Measurements from ENCODE around the gene HFE.

HFE gene

DNA sequence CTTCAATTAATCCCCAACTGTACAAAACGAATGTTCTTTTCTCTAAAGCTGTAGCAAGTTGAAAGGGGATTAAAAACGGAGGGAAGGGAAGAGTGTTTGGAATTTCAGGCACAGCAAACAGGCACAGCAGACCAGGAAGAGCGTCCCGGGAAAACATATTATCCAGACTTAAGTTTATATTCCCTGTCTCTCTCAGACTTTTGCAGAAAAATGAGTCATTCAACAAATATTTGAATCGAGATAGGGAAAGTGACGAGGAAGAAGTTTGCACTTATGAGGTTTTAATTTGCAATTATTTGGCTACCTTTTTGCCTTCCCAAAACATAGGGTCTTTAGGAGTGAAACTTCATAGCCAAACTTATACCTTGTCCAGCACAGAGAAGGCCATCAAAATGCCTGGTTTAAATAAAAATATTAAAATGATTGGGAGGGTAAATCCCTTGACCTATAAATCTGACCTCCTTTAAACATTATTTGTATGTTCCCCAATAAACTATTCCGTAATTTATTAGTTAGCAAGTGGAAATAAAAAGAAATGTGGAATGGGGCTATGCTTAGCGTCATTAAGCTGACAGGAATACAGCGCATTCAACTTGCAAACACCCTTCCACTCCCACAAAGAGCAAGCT, 16.0 kb downstream of the HFE start:
- Histone ChIP-seq H3K27me3 (ENCODE audit: control insufficient read depth, insufficient read depth, low read length) (no peaks in the 10 kb centered on the region), H3K4me1 (ENCODE audit: control insufficient read depth, insufficient read depth, low read length) (peaks cover 12% of the 10 kb centered on the region), H3K4me3 (ENCODE audit: low read length) (peak overlapping the region; percentile 77), H3K4me2 (ENCODE audit: low read length) (peak overlapping the region; percentile 94), H3K9me3 (replicated peaks; ENCODE audit: low read length) (no peaks in the 10 kb centered on the region), H3K36me3 (ENCODE audit: insufficient read depth, low read length) (no peaks in the 10 kb centered on the region), H3K9ac (ENCODE audit: low read depth, low read length) (peak overlapping the region; percentile 72)

DNA sequence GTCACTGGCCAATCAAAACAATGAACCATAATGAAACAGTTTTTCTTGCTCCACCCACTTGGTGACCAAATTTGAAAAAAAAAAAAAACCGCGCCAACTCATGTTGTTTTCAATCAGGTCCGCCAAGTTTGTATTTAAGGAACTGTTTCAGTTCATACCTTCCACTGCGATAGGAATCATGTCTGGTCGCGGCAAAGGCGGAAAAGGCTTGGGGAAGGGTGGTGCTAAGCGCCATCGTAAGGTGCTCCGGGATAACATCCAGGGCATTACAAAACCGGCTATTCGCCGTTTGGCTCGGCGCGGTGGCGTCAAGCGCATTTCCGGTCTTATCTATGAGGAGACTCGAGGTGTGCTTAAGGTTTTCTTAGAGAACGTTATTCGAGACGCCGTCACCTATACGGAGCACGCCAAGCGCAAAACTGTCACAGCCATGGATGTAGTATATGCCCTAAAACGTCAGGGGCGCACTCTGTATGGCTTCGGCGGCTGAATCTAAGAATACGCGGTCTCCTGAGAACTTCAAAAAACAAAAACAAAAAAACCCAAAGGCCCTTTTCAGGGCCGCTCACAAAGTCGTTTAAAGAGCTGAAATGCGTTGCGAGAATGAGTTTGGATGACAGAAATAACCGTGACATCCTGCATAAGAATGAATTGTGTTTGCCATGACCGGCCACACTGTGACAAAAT, 16.7 kb downstream of the HFE start:
- Histone ChIP-seq H3K9me3 (replicated peaks; ENCODE audit: low read length) (no peaks in the 10 kb centered on the region), H3K4me2 (ENCODE audit: low read length) (peak overlapping the region; percentile 94), H3K4me1 (ENCODE audit: control insufficient read depth, insufficient read depth, low read length) (peaks cover 12% of the 10 kb centered on the region), H3K36me3 (ENCODE audit: insufficient read depth, low read length) (no peaks in the 10 kb centered on the region), H3K9ac (ENCODE audit: low read depth, low read length) (peak overlapping the region; percentile 72), H3K27me3 (ENCODE audit: control insufficient read depth, insufficient read depth, low read length) (no peaks in the 10 kb centered on the region), H3K4me3 (ENCODE audit: low read length) (peak overlapping the region; percentile 77)

DNA sequence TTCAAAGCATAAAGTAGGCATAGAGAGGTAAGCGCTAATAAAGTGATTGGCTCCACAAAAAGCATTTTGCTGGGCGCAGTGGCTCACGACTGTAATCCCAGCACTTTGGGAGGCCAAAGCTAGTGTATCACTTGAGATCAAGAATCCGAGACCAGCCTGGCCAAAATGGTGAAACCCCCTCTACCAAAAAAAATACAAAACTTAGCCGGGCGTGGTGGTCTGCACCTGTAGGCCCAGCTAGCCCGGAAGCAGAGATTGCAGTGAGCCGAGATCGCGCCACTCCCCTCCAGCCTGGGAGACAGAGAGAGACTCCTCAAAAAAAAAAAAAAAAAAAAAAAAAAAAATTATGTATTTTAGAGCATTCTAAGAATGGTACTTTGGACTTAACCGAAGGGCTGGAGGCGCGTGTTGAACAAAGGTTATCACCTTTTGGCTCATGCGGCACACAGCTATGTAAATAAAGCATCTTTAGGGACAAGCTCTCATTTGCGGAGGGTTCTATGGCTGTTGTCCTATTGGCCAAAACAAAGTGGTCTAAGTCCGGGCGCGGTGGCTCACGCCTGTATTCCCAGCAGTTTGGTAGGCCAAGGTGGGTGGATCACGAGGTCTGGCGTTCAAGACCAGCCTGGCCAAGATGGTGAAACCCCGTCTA, 17.4 kb downstream of the HFE start:
- peak overlapping the region; percentile 77 for H3K4me3 ChIP-seq (ENCODE audit: low read length)
- no peaks in the 10 kb centered on the region for H3K36me3 ChIP-seq (ENCODE audit: insufficient read depth, low read length)
- peak overlapping the region; percentile 94 for H3K4me2 ChIP-seq (ENCODE audit: low read length)
- H3K4me1 ChIP-seq (ENCODE audit: control insufficient read depth, insufficient read depth, low read length): peaks cover 12% of the 10 kb centered on the region
- H3K27me3 ChIP-seq (ENCODE audit: control insufficient read depth, insufficient read depth, low read length): no peaks in the 10 kb centered on the region
- H3K9ac ChIP-seq (ENCODE audit: low read depth, low read length): peak overlapping the region; percentile 72
- H3K9me3 ChIP-seq (replicated peaks; ENCODE audit: low read length): no peaks in the 10 kb centered on the region

DNA sequence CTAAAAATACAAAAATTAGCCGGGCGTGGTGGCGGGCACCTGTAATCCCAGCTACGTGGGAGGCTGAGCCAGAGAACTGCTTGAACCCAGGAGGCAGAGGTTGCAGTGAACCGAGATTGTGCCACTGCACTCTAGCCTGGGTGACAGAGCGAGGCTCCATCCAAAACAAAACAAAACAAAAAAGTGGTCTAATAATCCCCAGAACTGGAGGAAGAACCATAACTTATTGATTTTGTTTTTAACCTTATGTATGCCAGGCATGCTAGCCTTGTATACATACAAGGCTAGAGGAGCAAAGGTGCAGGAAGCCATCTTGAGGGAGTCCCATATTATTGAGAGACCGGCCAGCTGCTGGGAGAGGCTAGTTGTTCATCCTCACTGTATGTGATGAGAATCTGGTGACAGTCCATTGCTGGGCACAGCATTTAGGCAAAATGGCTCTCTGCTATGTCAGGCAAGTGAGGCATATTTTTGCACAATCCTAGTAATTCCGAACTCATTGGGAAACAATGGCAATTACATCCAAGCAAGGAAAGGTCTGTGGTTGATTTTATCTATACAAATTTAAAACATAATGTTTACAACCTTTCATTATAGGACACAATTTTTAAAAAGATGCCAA, 18.0 kb downstream of the HFE start:
- no peak overlapping the region for H3K4me2 ChIP-seq (ENCODE audit: low read length)
- no peak overlapping the region for H3K4me3 ChIP-seq (ENCODE audit: low read length)
- H3K36me3 ChIP-seq (ENCODE audit: insufficient read depth, low read length): no peaks in the 10 kb centered on the region
- H3K4me1 ChIP-seq (ENCODE audit: control insufficient read depth, insufficient read depth, low read length): peaks cover 12% of the 10 kb centered on the region
- no peaks in the 10 kb centered on the region for H3K9me3 ChIP-seq (replicated peaks; ENCODE audit: low read length)
- H3K9ac ChIP-seq (ENCODE audit: low read depth, low read length): no peak overlapping the region
- no peaks in the 10 kb centered on the region for H3K27me3 ChIP-seq (ENCODE audit: control insufficient read depth, insufficient read depth, low read length)

DNA sequence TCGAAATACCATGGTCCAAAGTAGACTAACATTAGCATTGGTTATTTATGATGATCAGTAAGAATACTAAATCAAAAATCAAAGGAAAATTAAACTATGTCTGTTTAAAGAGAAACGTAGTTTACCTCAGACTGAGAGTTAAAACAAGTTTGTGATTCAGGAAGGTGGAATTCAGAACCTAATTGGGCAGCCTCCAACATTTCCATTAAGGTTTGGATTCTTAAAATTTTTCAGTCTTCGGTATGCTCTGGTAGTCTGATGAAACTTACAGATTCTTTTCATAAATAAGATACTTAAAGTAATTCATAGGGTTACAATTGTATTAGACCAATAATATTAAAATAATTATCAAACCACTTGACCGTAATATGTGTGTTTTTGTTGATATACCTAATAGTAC, 18.6 kb downstream of the HFE start:
- no peaks in the 10 kb centered on the region for H3K9me3 ChIP-seq (replicated peaks; ENCODE audit: low read length)
- no peak overlapping the region for H3K9ac ChIP-seq (ENCODE audit: low read depth, low read length)
- no peaks in the 10 kb centered on the region for H3K27me3 ChIP-seq (ENCODE audit: control insufficient read depth, insufficient read depth, low read length)
- H3K4me3 ChIP-seq (ENCODE audit: low read length): no peak overlapping the region
- H3K36me3 ChIP-seq (ENCODE audit: insufficient read depth, low read length): no peaks in the 10 kb centered on the region
- H3K4me2 ChIP-seq (ENCODE audit: low read length): no peak overlapping the region
- peaks cover 12% of the 10 kb centered on the region for H3K4me1 ChIP-seq (ENCODE audit: control insufficient read depth, insufficient read depth, low read length)

DNA sequence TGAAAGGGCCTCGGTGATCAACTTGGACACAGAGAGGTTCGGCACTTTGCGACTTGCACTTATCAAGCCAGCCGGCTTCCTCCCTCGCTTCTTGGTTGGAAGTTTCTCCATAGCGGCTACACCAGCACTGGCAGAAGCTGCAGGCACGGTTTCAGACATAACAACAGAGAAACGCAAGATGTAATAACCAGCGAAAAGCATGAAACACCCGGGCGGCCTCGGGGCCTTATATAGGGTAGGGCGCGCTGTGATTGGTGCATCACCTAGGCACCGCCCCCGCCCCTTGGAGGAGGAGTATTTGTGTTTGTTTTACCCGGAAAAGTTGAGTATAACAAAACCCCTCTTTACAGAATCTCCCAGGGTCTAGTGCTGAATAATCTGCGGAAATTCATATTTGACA, 20.7 kb downstream of the HFE start:
- Histone ChIP-seq H3K27me3 (ENCODE audit: control insufficient read depth, insufficient read depth, low read length) (no peaks in the 10 kb centered on the region), H3K4me3 (ENCODE audit: low read length) (no peak overlapping the region), H3K9me3 (replicated peaks; ENCODE audit: low read length) (no peaks in the 10 kb centered on the region), H3K9ac (ENCODE audit: low read depth, low read length) (no peak overlapping the region), H3K36me3 (ENCODE audit: insufficient read depth, low read length) (no peaks in the 10 kb centered on the region), H3K4me2 (ENCODE audit: low read length) (no peak overlapping the region), H3K4me1 (ENCODE audit: control insufficient read depth, insufficient read depth, low read length) (peaks cover 9% of the 10 kb centered on the region)

DNA sequence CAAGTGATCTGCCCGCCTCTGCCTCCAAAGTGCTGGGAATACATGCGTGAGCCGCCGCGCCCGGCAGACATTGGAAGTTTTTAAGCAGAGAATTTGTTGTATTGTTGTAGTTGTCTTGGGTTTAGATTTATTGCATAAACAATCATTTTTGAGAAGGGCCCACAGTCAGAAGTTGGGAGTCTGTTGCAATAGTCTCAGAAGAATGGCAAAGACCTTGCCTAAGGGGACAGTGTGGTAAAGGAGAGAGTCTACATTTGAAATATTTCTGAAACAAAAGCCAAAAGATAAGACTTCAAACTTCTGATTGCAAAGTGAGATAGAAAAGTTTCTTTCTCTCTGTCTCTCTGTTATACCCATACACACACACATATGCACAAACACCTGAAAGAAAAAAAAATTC, 22.5 kb downstream of the HFE start:
- Histone ChIP-seq H3K9ac (ENCODE audit: low read depth, low read length) (no peak overlapping the region), H3K27me3 (ENCODE audit: control insufficient read depth, insufficient read depth, low read length) (no peaks in the 10 kb centered on the region), H3K36me3 (ENCODE audit: insufficient read depth, low read length) (no peaks in the 10 kb centered on the region), H3K4me3 (ENCODE audit: low read length) (no peak overlapping the region), H3K4me1 (ENCODE audit: control insufficient read depth, insufficient read depth, low read length) (no peaks in the 10 kb centered on the region), H3K4me2 (ENCODE audit: low read length) (no peak overlapping the region), H3K9me3 (replicated peaks; ENCODE audit: low read length) (no peaks in the 10 kb centered on the region)

DNA sequence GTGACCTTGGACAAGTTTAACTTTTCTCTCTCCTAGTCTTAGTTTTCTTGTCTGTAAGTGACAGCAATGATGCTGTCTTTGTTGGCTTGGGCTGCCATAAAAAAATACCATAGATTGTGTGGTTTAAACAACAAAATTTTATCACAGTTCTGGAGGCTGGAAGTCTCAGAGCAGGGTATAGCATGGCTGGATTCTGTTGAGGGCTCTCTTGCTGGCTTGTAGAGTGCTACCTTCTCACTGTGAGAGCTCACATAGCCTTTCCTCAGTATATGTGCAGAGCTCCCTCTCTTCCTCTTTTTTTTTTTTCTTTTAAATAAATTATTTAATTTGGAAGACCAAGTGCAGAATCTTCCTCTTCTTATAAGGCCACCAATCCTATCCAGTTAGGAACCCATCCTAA, 26.3 kb downstream of the HFE start:
- H3K27me3 ChIP-seq (ENCODE audit: control insufficient read depth, insufficient read depth, low read length): no peaks in the 10 kb centered on the region
- H3K36me3 ChIP-seq (ENCODE audit: insufficient read depth, low read length): no peaks in the 10 kb centered on the region
- H3K4me1 ChIP-seq (ENCODE audit: control insufficient read depth, insufficient read depth, low read length): no peaks in the 10 kb centered on the region
- no peak overlapping the region for H3K9ac ChIP-seq (ENCODE audit: low read depth, low read length)
- no peaks in the 10 kb centered on the region for H3K9me3 ChIP-seq (replicated peaks; ENCODE audit: low read length)
- H3K4me3 ChIP-seq (ENCODE audit: low read length): no peak overlapping the region
- no peak overlapping the region for H3K4me2 ChIP-seq (ENCODE audit: low read length)

DNA sequence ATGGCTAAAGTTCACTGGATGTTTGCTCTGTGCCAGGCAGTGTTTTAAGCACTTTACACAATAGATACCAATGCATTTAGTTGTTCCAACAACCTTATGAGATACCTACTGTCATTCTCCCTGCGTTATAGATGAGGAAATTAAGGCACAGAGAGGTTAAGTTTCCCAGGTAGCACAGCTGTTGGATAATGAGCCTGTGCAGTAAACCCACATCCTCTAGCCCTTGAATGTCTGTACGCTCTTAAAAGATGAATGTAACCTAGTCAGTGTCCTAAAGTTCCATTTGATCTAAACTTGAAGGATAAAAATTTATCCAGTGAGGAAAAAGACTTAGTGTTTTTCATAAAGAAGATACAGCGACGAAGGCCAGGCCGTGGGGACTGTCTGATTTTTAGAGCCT, 28.0 kb downstream of the HFE start:
- H3K9ac ChIP-seq (ENCODE audit: low read depth, low read length): no peak overlapping the region
- H3K4me3 ChIP-seq (ENCODE audit: low read length): no peak overlapping the region
- no peaks in the 10 kb centered on the region for H3K4me1 ChIP-seq (ENCODE audit: control insufficient read depth, insufficient read depth, low read length)
- no peaks in the 10 kb centered on the region for H3K36me3 ChIP-seq (ENCODE audit: insufficient read depth, low read length)
- H3K9me3 ChIP-seq (replicated peaks; ENCODE audit: low read length): no peaks in the 10 kb centered on the region
- no peak overlapping the region for H3K4me2 ChIP-seq (ENCODE audit: low read length)
- H3K27me3 ChIP-seq (ENCODE audit: control insufficient read depth, insufficient read depth, low read length): no peaks in the 10 kb centered on the region

DNA sequence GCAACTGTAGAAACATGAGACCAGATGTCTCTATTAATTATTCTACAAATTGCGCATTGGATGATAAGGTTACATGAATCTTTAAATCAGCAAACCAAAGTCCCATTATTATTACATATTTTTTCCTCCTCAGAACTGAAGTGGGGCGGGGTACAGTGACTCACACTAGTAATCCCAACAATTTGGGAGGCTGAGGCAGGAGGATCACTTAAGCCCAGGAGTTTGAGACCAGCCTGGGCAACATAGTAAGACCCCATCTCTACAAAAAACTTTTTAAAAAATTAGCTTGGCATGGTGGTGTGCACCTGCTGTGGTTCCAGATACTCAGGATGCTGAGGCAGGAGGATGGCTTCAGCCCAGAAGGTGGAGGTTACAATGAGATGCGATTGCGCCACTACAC, 29.0 kb downstream of the HFE start:
- H3K4me3 ChIP-seq (ENCODE audit: low read length): no peak overlapping the region
- no peak overlapping the region for H3K9ac ChIP-seq (ENCODE audit: low read depth, low read length)
- no peaks in the 10 kb centered on the region for H3K9me3 ChIP-seq (replicated peaks; ENCODE audit: low read length)
- no peaks in the 10 kb centered on the region for H3K27me3 ChIP-seq (ENCODE audit: control insufficient read depth, insufficient read depth, low read length)
- H3K36me3 ChIP-seq (ENCODE audit: insufficient read depth, low read length): no peaks in the 10 kb centered on the region
- no peak overlapping the region for H3K4me2 ChIP-seq (ENCODE audit: low read length)
- H3K4me1 ChIP-seq (ENCODE audit: control insufficient read depth, insufficient read depth, low read length): peaks cover 4% of the 10 kb centered on the region

DNA sequence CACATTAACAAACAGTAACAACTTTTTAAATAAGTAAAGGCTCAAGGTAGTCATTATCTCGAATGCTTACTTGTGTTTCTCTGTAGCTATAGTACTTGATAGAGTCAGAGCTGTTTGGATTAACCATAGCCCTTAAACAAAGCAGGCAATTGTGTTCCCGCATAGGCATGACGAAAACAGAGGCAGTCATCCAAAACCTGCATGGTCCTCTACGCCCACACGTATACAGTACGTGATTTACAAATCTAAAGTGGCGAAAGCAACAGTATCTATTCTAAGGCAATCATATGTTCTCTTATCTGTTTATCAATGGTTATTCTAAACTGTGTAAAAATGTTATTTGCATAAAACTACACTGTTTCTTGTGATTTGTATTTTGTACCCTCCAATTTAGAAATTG, 31.8 kb downstream of the HFE start:
- Histone ChIP-seq H3K9ac (ENCODE audit: low read depth, low read length) (no peak overlapping the region), H3K27me3 (ENCODE audit: control insufficient read depth, insufficient read depth, low read length) (no peaks in the 10 kb centered on the region), H3K36me3 (ENCODE audit: insufficient read depth, low read length) (no peaks in the 10 kb centered on the region), H3K9me3 (replicated peaks; ENCODE audit: low read length) (no peaks in the 10 kb centered on the region), H3K4me2 (ENCODE audit: low read length) (no peak overlapping the region), H3K4me1 (ENCODE audit: control insufficient read depth, insufficient read depth, low read length) (peaks cover 14% of the 10 kb centered on the region), H3K4me3 (ENCODE audit: low read length) (no peak overlapping the region)
